GM19372 (cell line): ENCODE measurements around the gene DISC1.

Source experiments
- ATAC-seq: cut with Tn5 transposase; IDR thresholded peaks from one replicate; pipeline ENCODE4 v1.9.1; 2021; ENCODE audit warnings: mild to moderate bottlenecking, low read depth, moderate library complexity; ENCODE audit not compliant: unreplicated experiment

The DISC1 gene

GRCh38 chr1:231971397-231972110 lies 345.0 kb downstream of the DISC1 start:
- no peak for ATAC-seq

- no peak for ATAC-seq
Observed at GRCh38 chr1:231972111-231972445, 345.5 kb downstream of the DISC1 start.

GRCh38 chr1:231973830-231974229 lies 347.2 kb downstream of the DISC1 start:
- no peak for ATAC-seq

- ATAC-seq: no peak
Observed at GRCh38 chr1:231976231-231976630, 349.6 kb downstream of the DISC1 start.

GRCh38 chr1:231981675-231982074 lies 355.1 kb downstream of the DISC1 start:
- ATAC-seq: no peak

- no peak for ATAC-seq
Observed at GRCh38 chr1:231982871-231983587, 356.4 kb downstream of the DISC1 start.

GRCh38 chr1:231983588-231984193 lies 357.1 kb downstream of the DISC1 start:
- no peak for ATAC-seq

GRCh38 chr1:231985296-231986023 lies 358.9 kb downstream of the DISC1 start:
- ATAC-seq: no peak

GRCh38 chr1:231986631-231987336 lies 360.2 kb downstream of the DISC1 start:
- ATAC-seq: no peak

- no peak for ATAC-seq
Observed at GRCh38 chr1:231990388-231990787, 363.8 kb downstream of the DISC1 start.

- ATAC-seq: no peak
Observed at GRCh38 chr1:231991231-231991630, 364.6 kb downstream of the DISC1 start.

- ATAC-seq: no peak
Observed at GRCh38 chr1:231993968-231994455, 367.4 kb downstream of the DISC1 start.

- no peak for ATAC-seq
Observed at GRCh38 chr1:231998791-231999190, 372.2 kb downstream of the DISC1 start.

GRCh38 chr1:232005300-232005699 lies 378.7 kb downstream of the DISC1 start:
- no peak for ATAC-seq

- no peak for ATAC-seq
Observed at GRCh38 chr1:232009741-232010140, 383.2 kb downstream of the DISC1 start.

- no peak for ATAC-seq
Observed at GRCh38 chr1:232011961-232012360, 385.4 kb downstream of the DISC1 start.

- no peak for ATAC-seq
Observed at GRCh38 chr1:232012773-232013386, 386.3 kb downstream of the DISC1 start.

GRCh38 chr1:232014941-232015340 lies 388.4 kb downstream of the DISC1 start:
- no peak for ATAC-seq

- ATAC-seq: no peak
Observed at GRCh38 chr1:232016616-232017015, 390.0 kb downstream of the DISC1 start.

- no peak for ATAC-seq
Observed at GRCh38 chr1:232017057-232017456, 390.5 kb downstream of the DISC1 start.
